GM19455 (cell line): ENCODE measurements around the gene FTH1.

Source experiments
- ATAC-seq: cut with Tn5 transposase; IDR thresholded peaks from one replicate; pipeline ENCODE4 v1.9.1; 2021; ENCODE audit not compliant: unreplicated experiment

FTH1 gene

GRCh38 chr11:61949169-61950034, 18.0 kb downstream of the FTH1 start:
- ATAC-seq: no peak

DNA sequence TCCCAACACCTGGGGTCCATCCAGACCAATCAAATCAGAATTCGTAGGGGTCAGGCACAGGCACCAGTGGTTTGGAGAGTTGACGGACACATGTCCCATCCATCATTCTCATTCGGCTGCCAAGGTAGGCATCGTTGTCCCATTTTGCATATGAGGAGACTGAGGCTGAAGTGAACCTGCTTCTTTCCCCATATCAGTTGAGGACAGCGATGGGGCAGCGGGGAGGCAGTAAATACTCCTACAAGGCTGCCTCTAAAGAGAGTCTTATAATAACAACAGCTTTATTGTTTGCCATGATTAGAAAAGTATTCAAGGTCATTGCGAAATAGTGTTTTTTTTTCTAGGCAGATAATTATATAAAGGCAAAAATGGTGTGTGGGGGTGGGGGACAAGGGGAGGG, 18.9 kb downstream of the FTH1 start:
- ATAC-seq: no peak

DNA sequence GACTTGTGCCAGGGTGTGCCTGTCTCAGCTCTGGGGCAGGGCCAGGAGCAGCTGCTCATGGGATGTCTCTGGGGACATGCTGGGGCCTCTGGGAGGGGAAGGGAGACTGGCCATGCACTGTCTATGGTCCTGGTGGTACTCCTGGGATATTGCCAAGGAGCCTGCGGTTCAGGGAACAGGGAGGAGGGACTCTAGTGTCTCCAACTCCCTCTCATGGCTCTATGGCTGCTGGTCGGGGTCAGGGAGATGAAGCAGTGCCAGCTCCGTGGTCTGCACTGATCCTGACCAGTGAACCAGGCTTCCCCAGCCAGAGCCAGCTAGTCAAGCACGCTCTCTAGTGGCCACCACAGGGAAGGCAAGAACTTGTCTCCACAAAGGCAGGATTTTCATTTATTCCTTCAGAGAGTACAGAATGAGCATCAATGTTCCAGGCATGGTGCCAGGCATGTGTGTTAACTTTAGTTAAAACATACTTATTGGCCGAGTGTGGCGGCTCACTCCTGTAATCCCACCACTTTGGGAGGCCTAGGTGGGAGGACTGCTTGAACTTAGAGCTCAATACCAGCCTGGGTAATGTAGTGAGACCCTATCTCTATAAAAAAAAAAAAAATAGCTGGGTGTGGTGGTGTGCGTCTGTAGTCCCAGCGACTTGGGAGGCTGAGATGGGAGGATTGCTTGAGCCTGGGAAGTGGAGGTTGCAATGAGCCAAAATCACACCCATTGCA, 19.8 kb downstream of the FTH1 start:
- no peak for ATAC-seq

DNA sequence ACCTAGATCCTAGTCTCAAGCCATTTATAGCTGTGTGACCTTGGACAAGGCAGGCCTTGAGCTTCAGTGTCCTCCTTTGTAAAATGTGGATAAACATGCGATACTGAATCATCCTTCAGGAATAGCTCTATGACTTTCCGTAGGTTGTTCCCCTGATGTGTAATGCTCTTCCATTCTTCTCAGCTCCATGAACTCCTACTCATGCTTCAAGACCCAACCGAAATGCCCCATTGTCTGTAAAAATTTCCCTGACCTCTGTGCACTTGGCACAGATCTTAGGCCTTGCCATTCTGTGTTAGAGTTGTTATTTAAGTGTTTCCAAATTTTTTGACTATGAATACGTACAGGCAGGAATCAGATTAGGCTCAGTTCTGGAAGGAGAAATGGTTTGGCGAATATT, 20.5 kb downstream of the FTH1 start:
- ATAC-seq: no peak

DNA sequence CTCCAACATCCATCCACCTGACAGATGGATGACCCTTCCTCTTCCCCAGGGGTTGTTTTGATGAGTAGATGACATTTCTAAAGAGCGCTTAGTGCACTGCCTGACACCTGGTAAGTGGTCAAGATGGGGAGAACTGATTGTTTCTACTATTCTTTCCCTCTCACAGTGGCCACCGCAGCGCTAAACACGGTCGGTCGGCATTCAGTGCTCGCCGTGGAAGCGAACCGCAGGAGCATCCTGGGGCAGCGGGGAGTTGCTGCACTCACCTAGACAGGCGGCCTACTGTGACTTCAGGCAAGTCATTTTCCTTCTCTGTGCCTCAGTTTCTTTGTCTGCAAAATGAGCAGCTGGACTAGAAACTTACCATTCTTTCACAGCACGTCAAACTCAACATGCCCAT, 22.2 kb downstream of the FTH1 start:
- ATAC-seq: no peak

DNA sequence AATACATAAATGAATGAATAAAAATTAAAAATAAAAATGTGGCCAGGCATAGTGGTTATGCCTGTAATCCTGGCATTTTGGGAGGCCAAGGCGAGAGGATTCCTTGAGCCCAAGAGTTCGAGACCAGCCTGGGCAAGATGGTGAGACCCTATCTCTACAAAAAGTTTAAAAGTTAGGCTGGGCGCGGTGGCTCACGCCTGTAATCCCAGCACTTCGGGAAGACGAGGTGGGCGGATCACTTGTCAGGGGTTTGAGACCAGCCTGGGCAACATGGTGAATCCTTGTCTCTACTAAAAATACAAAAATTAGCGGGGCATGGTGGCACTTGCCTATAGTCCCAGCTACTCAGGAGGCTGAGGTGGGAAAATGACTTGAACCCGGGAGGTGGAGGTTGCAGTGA, 27.0 kb downstream of the FTH1 start:
- no peak for ATAC-seq

- no peak for ATAC-seq
Observed at GRCh38 chr11:61935861-61936260, 31.6 kb downstream of the FTH1 start.

GRCh38 chr11:61930933-61931332, 36.5 kb downstream of the FTH1 start:
- no peak for ATAC-seq

DNA sequence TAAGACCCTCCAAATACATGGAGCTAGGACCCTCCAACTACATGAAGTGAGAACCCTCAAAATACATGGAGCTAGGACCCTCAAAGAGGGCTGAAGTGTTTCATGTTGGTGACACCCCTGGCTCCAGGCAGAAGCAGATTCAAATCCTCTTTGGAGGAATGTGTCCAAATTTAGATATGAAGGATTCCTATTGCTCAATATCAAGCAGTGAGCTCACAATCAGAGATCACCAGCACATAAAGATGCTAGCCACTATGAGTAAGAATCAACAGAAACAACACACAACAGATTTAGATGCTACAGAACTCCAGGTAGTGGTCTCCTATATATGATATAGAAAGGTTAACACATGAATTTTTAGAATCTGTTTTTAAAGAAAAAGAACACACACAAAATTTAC, 38.8 kb downstream of the FTH1 start:
- no peak for ATAC-seq

GRCh38 chr11:61927501-61927900, 39.9 kb downstream of the FTH1 start:
- no peak for ATAC-seq

GRCh38 chr11:61926235-61926634, 41.2 kb downstream of the FTH1 start:
- no peak for ATAC-seq

GRCh38 chr11:61925736-61926135, 41.7 kb downstream of the FTH1 start:
- no peak for ATAC-seq

DNA sequence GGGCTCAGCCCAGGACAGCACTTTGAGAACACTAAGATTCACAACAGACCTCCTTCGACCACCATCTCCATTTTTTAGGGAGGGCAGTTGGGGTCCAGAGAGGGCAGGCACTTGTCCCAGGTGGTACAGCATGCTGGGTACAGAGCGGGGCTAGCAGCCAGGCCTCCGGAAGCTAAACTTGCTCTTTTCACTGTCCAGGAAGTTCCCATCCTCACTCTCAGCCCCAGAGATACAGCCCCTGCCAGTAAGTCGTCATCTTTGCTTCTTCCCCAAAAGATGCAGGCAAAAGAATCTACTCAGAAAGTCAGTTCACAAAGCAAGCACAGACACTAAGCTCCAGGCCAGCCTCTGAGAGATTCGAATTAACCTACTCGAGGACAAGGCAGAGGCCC, 43.4 kb downstream of the FTH1 start:
- no peak for ATAC-seq

- no peak for ATAC-seq
Observed at GRCh38 chr11:61923166-61924063, 44.0 kb downstream of the FTH1 start.

DNA sequence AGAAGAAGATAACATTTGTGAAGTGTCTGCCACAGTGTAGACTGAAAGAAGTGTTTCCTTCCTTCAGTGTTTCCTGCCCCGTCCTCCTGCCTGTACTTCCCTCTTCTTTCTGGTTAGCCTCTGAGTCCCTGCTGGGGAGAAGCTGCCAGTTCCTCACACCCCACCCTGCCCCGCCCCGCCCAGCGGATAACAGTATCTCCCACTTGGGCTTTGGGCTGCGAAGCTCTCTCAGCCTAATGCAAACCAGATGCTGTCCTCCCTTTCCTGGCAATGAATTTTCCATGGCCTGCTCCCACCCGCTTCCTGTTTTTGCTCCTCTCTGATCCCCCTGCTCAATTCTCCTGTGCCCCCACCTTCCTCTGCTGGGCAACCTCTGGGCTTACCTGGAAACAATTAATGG, 44.9 kb downstream of the FTH1 start:
- ATAC-seq: no peak

DNA sequence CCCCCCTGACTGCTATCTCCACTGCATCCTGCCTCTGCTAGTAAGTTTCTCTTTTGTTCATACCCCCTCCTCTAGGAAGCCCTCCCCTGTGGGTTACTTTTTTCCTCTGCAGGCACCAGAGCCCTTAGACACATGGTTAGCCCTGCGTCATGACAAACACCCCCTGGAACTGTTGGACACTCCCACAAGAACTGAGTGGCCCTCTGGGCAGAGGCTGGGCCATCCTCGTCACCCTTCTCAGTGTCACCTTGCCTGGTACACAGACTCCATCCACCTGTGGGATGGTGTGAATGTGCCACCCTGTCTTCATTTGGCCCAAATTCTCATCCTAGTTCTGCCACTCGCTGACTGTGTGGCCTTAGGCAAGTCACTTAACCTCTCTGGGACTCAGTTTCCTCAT, 46.0 kb downstream of the FTH1 start:
- ATAC-seq: no peak

DNA sequence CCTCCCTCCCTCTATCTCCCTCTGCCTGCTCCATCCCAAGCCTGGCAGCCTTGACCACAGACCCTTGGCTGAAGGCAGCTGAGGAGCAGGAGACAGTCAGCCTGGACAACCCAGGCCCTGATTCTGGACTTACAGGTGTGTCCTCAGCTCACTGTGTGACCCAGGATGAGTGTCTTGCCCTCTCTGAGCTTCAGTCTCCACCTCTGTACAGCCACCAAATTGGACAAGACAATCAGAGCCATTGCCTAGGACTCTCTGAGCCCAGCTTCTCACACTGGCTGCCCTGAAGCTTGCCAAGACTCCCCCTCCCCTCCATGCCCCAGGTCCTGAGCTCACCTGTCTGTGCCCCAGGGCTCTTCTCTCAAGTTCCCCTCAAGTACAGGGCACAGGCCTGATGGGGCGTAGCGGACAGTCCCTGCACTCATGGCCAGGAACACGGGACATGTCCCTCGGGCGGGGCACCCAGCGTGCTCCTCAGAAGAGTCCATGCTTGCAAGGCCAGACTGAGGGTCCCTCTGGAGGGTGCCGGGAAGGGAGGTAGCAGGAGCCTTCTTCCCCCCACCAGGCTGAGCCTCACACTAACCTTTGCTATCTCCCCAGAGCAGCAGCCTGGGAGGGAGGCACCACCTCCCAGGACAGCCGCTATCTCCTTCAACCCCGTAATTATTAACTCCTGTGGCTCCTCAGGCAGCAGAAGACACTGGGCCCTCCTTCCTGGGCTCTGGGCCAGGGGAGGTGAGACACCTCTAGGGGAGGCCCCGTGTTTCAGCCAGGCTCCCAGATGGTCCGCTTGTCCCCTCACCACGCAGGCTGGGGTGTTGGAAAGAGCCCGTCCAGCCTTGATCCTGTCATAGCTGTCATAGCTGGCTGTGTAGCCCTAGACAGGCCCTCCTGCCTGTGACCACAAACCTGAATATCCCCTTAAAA, 47.5 kb downstream of the FTH1 start:
- ATAC-seq: no peak

DNA sequence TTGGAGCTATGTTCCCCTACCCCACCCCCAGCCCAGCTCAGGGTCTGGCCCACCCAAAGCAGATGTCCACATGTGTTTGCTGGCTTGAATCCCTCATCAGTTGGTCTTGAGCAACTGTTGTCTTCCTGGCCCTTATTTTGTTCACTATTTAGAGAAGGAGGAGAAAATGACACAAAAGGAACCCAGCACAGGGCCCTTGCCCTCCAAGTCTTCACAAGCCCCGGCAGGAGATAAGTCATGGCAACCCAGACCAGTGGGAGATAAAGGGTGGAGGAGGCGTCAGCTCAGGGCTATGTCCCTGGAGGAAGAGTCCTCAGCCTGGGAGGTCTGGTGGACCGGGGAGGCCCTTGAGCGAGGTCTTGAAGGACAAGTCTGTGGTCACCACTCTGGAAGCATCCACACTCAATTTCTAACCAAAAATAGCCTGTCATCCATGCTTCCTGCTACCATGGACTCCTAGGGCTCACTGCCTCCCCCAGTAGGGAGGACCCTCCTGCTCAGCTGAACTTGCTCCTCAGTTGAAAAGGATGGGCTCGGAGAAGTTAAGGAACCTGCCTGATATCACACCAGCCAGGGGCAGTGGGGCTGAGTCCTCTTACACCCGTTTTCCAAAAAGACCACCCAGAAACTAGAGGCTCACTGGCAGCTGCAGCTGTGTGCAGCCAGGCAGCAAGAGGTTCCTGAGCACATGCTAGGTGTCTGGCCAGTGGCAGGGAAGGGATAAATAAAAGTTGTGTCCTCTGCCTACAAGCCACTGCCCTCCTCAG, 48.3 kb downstream of the FTH1 start:
- ATAC-seq: no peak

- no peak for ATAC-seq
Observed at GRCh38 chr11:61918251-61918937, 49.0 kb downstream of the FTH1 start.
